Measurements from ENCODE around the gene PAGE1. TPM values are rescaled to one million over a fixed set of nuclear protein-coding genes. Genes with fewer than 3 reads are reported as not detected.
"Not testable (repeated sequence)": the region's sequence is repeated elsewhere in the genome, so short reads cannot be mapped to it uniquely, and the experiment has no call there.

PAGE1 gene, protein sequence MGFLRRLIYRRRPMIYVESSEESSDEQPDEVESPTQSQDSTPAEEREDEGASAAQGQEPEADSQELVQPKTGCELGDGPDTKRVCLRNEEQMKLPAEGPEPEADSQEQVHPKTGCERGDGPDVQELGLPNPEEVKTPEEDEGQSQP
- total RNA-seq = not detected

DNA sequence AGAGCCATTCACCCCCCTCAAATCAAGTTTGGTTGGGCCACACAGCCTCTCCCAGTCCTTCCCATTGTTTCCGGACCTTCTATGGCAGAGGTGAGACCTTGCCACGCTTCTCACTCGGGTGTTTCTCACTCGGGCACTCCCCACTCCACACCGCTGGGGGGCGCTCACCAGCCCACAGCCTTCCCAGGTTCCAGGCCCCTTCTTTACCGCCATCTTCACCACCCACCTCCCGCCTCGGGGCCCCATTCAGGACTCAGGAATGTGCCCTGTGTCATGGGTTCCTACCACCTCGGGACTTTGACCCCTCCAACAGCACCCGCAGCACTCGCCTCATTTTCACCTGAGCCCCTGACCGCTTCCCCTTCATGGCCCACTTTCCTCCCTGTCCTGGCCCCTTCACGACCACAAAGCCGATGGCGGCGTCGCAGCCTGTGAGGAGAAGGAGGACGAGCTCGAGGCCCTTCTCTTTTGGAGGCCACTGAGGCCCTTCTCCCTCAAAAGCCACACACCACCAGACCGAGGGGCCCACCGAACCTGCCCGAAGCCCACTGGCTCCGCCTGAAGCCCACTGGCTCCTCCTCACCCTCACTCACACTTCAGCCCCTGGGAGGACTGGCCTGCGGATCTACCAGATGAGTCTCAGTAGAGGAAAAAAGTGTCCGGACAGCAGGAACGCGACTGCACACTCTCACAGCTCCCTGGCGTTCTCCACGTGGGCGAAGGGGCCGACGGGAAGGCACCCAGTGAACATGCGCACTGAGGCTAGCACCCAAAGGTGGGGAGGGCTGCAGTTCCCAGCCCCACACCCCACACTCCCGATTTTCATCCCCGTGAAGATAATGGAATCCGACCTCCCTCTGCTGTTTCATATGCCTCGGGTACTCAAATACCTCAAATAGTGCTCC is at the start of gene PAGE1:
PAGE1 (minus strand) TSS at position 709 of the 905 bp plus-strand sequence. CDS start 1,214 bp downstream, outside the sequence.
- Mint-ChIP-seq H3K27ac (no peak within 1 kb of the TSS), H3K36me3 (ENCODE audit: low read depth) (no peaks in the 10 kb centered on the region), H3K4me3 (no peak within 1 kb of the TSS), H3K4me1 (no peaks in the 10 kb centered on the region), H3K27me3 (peaks cover 1% of the 10 kb centered on the region), H3K9me3 (no peaks in the 10 kb centered on the region)
- CTCF ChIA-PET = no interaction called here
- DNase-seq = no peak
- POLR2A ChIA-PET = no interaction called here

- CTCF ChIA-PET; H3K4me1 Mint-ChIP-seq; H3K4me3 Mint-ChIP-seq; H3K9me3 Mint-ChIP-seq; H3K27me3 Mint-ChIP-seq; POLR2A ChIA-PET; H3K36me3 Mint-ChIP-seq (ENCODE audit: low read depth); H3K27ac Mint-ChIP-seq; DNase-seq: not testable (repeated sequence)
These were observed 45.7 kb upstream of the PAGE1 start for GRCh38 chrX:49741501-49741900.

- Mint-ChIP-seq H3K4me3 (no peak overlapping the region), H3K27ac (no peak overlapping the region), H3K36me3 (ENCODE audit: low read depth) (no peaks in the 10 kb centered on the region), H3K27me3 (no peaks in the 10 kb centered on the region), H3K9me3 (no peaks in the 10 kb centered on the region), H3K4me1 (no peaks in the 10 kb centered on the region)
- CTCF ChIA-PET = no interaction called here
- POLR2A ChIA-PET = no interaction called here
- DNase-seq = no peak
These were observed 32.1 kb upstream of the PAGE1 start for GRCh38 chrX:49727847-49728246.

DNA sequence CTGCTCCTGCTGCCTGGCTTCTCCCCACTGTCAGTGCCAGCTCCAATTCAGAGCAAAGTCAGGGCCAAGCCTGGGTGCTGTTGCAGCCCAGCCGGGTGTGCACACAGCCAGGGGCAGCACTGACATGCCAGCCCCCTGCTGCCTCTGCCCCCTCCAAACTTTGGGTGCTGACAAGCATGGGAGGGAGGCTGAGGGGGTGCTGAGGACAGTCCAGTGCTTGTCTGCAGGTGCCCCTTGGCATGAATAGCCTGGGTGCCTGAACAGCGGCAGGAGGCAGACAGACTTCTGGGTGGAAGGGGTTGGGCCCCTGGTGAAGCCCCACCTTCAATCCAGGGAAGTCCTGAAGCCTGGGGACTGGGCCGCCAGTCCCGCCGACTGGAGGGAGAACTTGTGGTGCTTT is 31.2 kb upstream of the PAGE1 start:
- no peaks in the 10 kb centered on the region for H3K9me3 Mint-ChIP-seq
- H3K4me1 Mint-ChIP-seq = no peaks in the 10 kb centered on the region
- no peaks in the 10 kb centered on the region for H3K27me3 Mint-ChIP-seq
- ChIA-PET POLR2A (interaction anchor here (0.7 kb wide), 1 partner anchor 40 kb away, joined by 3 read pairs; no protein-coding TSS in a partner anchor), CTCF (no interaction called here)
- DNase-seq = no peak
- no peaks in the 10 kb centered on the region for H3K36me3 Mint-ChIP-seq (ENCODE audit: low read depth)
- H3K4me3 Mint-ChIP-seq = no peak overlapping the region
- H3K27ac Mint-ChIP-seq = no peak overlapping the region

- no peaks in the 10 kb centered on the region for H3K36me3 Mint-ChIP-seq (ENCODE audit: low read depth)
- CTCF ChIA-PET = no interaction called here
These were observed 30.4 kb upstream of the PAGE1 start for GRCh38 chrX:49725923-49726904.

DNA sequence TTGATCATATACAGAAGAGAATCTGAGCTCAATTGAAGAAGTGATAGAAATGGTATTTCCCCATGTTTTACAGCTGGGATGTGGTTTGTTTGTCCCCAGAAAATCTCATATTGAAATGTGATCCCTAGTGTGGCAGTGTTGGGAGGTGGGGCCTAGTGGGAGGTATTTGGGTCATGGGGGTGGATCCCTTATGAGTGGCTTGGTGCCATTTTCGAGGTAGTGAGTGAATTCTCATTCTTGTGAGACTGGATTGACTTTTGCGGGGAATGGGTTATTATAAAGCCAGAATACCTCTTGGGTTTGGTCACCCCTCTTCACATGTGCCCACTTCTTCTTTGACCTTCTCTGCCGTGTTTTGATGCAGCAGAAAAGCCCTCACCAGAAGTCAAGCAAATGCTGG is 29.6 kb upstream of the PAGE1 start:
- POLR2A ChIA-PET = no interaction called here
- H3K4me1 Mint-ChIP-seq = no peaks in the 10 kb centered on the region
- no peaks in the 10 kb centered on the region for H3K36me3 Mint-ChIP-seq (ENCODE audit: low read depth)
- no peak overlapping the region for H3K4me3 Mint-ChIP-seq
- DNase-seq = no peak
- H3K27ac Mint-ChIP-seq = no peak overlapping the region
- no peaks in the 10 kb centered on the region for H3K9me3 Mint-ChIP-seq
- H3K27me3 Mint-ChIP-seq = no peaks in the 10 kb centered on the region
- CTCF ChIA-PET = no interaction called here

More at GRCh38 chrX:49725923-49726904, 30.4 kb upstream of the PAGE1 start:
- no peak for DNase-seq
- POLR2A ChIA-PET = interaction anchor here (0.7 kb wide), 1 partner anchor 41 kb away, joined by 3 read pairs; no protein-coding TSS in a partner anchor
- H3K27ac Mint-ChIP-seq = no peak overlapping the region
- H3K9me3 Mint-ChIP-seq = no peaks in the 10 kb centered on the region
- no peak overlapping the region for H3K4me3 Mint-ChIP-seq
- no peaks in the 10 kb centered on the region for H3K27me3 Mint-ChIP-seq
- no peaks in the 10 kb centered on the region for H3K4me1 Mint-ChIP-seq

DNA sequence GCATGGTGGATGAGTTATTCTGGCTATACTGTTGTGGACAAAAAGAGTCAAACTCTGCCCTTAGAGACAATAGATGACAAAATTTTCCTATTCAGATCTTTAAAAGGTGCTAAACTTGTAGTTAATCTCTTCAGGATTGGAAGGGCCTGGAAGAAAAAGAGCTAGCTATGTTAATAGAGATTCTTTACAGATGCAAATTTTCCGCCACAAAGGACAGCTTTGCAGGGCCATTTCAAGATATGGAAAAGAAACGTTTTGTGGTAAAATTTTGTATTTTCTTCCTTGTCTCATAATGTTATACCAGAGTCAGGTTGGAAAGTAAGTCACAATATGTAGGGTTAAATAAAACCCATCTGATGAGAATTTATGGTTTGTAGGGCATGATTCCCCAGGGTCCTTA is 24.3 kb upstream of the PAGE1 start:
- POLR2A ChIA-PET; H3K36me3 Mint-ChIP-seq (ENCODE audit: low read depth); H3K9me3 Mint-ChIP-seq; DNase-seq; H3K4me1 Mint-ChIP-seq; H3K27ac Mint-ChIP-seq; CTCF ChIA-PET; H3K27me3 Mint-ChIP-seq; H3K4me3 Mint-ChIP-seq: not testable (repeated sequence)

DNA sequence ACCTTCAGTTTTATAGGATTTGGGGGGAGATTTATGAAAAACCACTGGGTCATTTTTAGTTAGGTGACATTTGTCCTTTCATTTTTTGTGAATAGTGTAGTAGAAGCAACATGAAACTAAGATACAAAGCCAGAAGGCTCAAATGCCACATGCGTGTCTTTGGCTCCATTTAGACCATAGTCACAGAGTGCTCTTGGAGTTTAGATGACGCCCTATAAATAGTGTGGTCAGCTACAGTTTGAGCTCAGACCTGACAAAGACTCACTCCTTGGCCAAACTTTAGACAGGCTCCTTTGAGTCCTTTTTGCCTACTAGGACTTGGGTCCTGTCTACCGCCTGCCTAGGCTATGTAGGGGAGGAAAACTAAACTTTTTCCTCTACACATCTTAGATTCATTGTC is 16.8 kb upstream of the PAGE1 start:
- H3K27ac Mint-ChIP-seq = no peak overlapping the region
- CTCF ChIA-PET = no interaction called here

GRCh38 chrX:49710744-49711319 is 15.0 kb upstream of the PAGE1 start:
- H3K27ac Mint-ChIP-seq = no peak overlapping the region
- no peaks in the 10 kb centered on the region for H3K36me3 Mint-ChIP-seq (ENCODE audit: low read depth)
- ChIA-PET POLR2A (no interaction called here), CTCF (no interaction called here)
- H3K27me3 Mint-ChIP-seq = peaks cover 4% of the 10 kb centered on the region
- H3K9me3 Mint-ChIP-seq = no peaks in the 10 kb centered on the region
- no peak overlapping the region for H3K4me3 Mint-ChIP-seq
- DNase-seq = no peak
- peaks cover 2% of the 10 kb centered on the region for H3K4me1 Mint-ChIP-seq

More for the DNA sequence above, 16.8 kb upstream of the PAGE1 start:
- DNase-seq = no peak
- POLR2A ChIA-PET = no interaction called here
- H3K4me3 Mint-ChIP-seq = no peak overlapping the region
- no peaks in the 10 kb centered on the region for H3K36me3 Mint-ChIP-seq (ENCODE audit: low read depth)
- H3K4me1 Mint-ChIP-seq = no peaks in the 10 kb centered on the region
- peaks cover 4% of the 10 kb centered on the region for H3K27me3 Mint-ChIP-seq
- no peaks in the 10 kb centered on the region for H3K9me3 Mint-ChIP-seq

DNA sequence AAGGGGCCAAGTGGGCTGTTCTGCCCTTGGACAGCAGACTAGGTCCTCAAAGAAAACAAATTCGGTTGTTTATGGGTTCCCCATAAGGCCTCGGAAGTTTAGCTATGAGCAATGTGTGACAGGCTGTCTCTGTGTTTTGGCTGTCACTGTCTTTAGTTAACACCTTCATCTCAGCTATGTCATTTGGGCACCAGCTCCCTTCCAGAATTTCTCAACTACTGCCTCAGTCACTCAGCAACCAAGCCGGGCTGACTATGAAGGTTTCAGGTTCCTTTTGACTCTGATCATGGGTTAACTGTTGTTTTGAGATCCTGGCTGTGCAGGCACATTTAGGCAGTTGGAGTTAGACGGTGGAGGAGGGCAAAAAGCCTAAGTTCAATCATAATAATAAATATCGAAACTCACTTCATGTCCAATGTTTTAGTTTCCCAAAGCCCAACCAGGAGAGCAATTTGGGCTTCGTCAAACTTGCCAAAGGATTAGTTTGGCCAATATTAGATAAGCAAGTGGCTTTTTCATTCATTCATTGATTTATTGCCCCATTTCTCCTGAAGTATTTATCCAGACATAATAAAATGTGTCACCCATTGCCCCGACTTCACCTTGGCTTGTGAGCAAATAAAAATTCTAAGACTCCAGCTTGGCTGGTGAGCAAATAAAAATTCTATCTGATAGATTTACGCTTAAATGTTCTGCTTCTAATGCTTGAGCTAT is 9.1 kb upstream of the PAGE1 start:
- no peaks in the 10 kb centered on the region for H3K9me3 Mint-ChIP-seq
- ChIA-PET CTCF (no interaction called here), POLR2A (no interaction called here)
- H3K36me3 Mint-ChIP-seq (ENCODE audit: low read depth) = no peaks in the 10 kb centered on the region
- H3K27me3 Mint-ChIP-seq = no peaks in the 10 kb centered on the region
- H3K4me3 Mint-ChIP-seq = no peak overlapping the region
- DNase-seq = peak; percentile 14
- peaks cover 10% of the 10 kb centered on the region for H3K4me1 Mint-ChIP-seq
- no peak overlapping the region for H3K27ac Mint-ChIP-seq

- no peaks in the 10 kb centered on the region for H3K36me3 Mint-ChIP-seq (ENCODE audit: low read depth)
- no peaks in the 10 kb centered on the region for H3K9me3 Mint-ChIP-seq
- no peak overlapping the region for H3K4me3 Mint-ChIP-seq
- H3K27me3 Mint-ChIP-seq = no peaks in the 10 kb centered on the region
- ChIA-PET POLR2A (no interaction called here), CTCF (no interaction called here)
- no peak overlapping the region for H3K27ac Mint-ChIP-seq
- peaks cover 10% of the 10 kb centered on the region for H3K4me1 Mint-ChIP-seq
- no peak for DNase-seq
These were observed 6.1 kb upstream of the PAGE1 start for GRCh38 chrX:49701933-49702332.

DNA sequence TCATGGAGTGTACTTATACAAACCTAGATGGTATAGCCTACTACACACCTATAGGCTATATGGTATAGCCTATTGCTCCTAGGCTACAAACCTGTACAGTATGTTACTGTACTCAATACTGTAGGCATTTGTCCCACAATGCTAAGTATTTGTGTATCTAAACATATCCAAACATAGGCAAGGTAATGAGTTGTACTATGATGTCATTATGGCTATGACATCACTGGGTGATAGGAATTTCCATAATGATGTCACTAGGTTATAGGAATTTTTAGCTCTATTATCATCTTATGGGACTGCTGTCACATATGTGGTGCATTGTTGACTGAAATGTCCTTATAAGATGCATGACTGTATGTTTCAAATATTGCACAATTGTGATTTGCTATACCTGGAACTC is 5.5 kb upstream of the PAGE1 start:
- ChIA-PET POLR2A (no interaction called here), CTCF (no interaction called here)
- Mint-ChIP-seq H3K4me3 (no peak overlapping the region), H3K27me3 (no peaks in the 10 kb centered on the region), H3K4me1 (peaks cover 10% of the 10 kb centered on the region), H3K9me3 (no peaks in the 10 kb centered on the region), H3K36me3 (ENCODE audit: low read depth) (no peaks in the 10 kb centered on the region), H3K27ac (no peak overlapping the region)
- no peak for DNase-seq
